ENCODE measurements around the gene RAD54L.
"Not testable (repeated sequence)": the region's sequence is repeated elsewhere in the genome, so short reads cannot be mapped to it uniquely, and the experiment has no call there.

The RAD54L gene

DNA sequence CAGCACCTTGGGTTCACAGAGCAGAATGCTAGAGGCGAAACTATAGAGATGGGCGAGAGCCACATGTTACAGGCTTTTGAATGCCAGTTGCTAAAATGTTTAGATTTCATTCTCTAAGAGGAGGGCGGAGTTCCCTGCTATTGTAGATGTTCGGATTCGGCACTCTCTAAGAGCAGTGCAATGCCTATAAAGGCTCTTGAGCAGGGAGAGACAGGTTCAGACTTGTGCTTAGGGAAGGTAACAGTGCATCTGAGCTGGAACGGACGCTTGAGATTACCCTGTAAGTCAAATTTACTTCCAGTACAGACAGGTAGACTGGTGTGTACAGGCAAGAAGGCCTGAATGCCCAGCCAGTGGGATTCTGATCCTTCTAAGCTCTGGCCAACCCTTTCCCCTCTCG lies 29.1 kb upstream of the RAD54L start:
- ChIA-PET POLR2A (no interaction called here), CTCF (interaction anchor here (0.6 kb wide), 1 partner anchor 173 kb away, joined by 3 read pairs; no protein-coding TSS in a partner anchor)
- no peak for DNase-seq (ENCODE audit: low read depth, low spot score)
- no peak for TF ChIP-seq CTCF (IDR thresholded peaks at IDR 0.05; ENCODE audit: insufficient read depth, low read length, missing control alignments)
- no peak overlapping the region for H3K4me3 ChIP-seq (ENCODE audit: low read depth, low read length)

GRCh38 chr1:46219551-46220520 lies 27.7 kb upstream of the RAD54L start:
- no peak overlapping the region for H3K4me3 ChIP-seq (ENCODE audit: low read depth, low read length)
- ChIA-PET CTCF (interaction anchor here (0.7 to 6.2 kb wide), 7 partner anchors 8 to 38 kb away, joined by 3 to 72 read pairs (median 4); no protein-coding TSS in a partner anchor), POLR2A (interaction anchor here (0.6 kb wide), 1 partner anchor 14 kb away, joined by 3 read pairs; no protein-coding TSS in a partner anchor)
- TF ChIP-seq CTCF (IDR thresholded peaks at IDR 0.05; ENCODE audit: insufficient read depth, low read length, missing control alignments) = no peak
- no peak for DNase-seq (ENCODE audit: low read depth, low spot score)

DNA sequence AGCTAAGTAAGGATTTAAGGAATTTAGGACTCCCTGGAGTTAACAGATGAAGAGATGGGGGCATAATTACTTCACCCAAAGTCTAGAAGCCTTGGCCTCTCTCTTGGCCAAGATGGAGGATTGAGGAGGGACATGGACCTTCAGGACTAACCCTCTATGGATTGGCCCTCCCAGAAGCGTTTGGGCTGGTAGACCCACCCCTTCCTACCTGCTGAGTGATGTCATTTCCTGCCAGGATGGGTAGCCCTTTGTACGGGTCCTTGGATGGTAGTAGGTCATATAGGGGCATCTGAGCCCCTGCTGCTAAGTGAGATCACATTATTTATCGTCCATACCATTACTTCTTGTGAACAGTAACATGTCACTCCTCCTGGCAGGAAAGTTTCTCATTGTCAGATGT lies 26.8 kb upstream of the RAD54L start:
- ChIA-PET POLR2A (no interaction called here), CTCF (interaction anchor here (0.9 to 7.4 kb wide), 8 partner anchors 9 to 182 kb away, joined by 3 to 218 read pairs (median 32); partner anchors contain the start of genes LURAP1, POMGNT1 and RAD54L)
- no peak for TF ChIP-seq CTCF (IDR thresholded peaks at IDR 0.05; ENCODE audit: insufficient read depth, low read length, missing control alignments)
- DNase-seq (ENCODE audit: low read depth, low spot score) = no peak
- no peak overlapping the region for H3K4me3 ChIP-seq (ENCODE audit: low read depth, low read length)

GRCh38 chr1:46221749-46222148 lies 25.8 kb upstream of the RAD54L start:
- H3K4me3 ChIP-seq (ENCODE audit: low read depth, low read length) = no peak overlapping the region
- ChIA-PET POLR2A (no interaction called here), CTCF (interaction anchor here (0.9 to 7.4 kb wide), 6 partner anchors 10 to 183 kb away, joined by 3 to 218 read pairs (median 86); partner anchors contain the start of genes LURAP1, POMGNT1 and RAD54L)
- no peak for DNase-seq (ENCODE audit: low read depth, low spot score)
- TF ChIP-seq CTCF (IDR thresholded peaks at IDR 0.05; ENCODE audit: insufficient read depth, low read length, missing control alignments) = no peak

DNA sequence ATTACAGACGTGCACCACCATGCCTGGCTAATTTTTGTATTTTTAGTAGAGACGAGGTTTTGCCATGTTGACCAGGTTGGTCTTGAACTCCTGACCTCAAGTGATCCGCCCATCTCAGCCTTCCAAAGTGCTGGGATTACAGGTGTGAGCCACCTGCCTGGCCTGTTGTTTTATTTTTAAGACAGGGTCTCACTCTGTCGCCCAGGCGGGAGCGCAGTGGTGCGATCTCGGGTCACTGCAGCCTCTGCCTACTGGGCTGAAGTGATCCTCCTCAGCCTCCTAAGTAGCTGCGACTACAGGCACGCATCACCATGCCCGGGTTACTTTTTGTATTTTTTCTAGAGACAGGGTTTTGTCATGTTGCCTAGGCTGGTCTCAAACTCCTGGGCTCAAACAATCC lies 24.5 kb upstream of the RAD54L start:
- DNase-seq (ENCODE audit: low read depth, low spot score); H3K4me3 ChIP-seq (ENCODE audit: low read depth, low read length): not testable (repeated sequence)
- ChIA-PET POLR2A (interaction anchor here (1.2 to 1.5 kb wide), 2 partner anchors 91 to 187 kb away, joined by 3 read pairs; partner anchors contain the start of gene PIK3R3), CTCF (interaction anchor here (0.6 to 7.4 kb wide), 32 partner anchors 10 to 654 kb away, joined by 3 to 218 read pairs (median 5); partner anchors contain the start of genes LURAP1, NSUN4, PIK3R3 and POMGNT1)

DNA sequence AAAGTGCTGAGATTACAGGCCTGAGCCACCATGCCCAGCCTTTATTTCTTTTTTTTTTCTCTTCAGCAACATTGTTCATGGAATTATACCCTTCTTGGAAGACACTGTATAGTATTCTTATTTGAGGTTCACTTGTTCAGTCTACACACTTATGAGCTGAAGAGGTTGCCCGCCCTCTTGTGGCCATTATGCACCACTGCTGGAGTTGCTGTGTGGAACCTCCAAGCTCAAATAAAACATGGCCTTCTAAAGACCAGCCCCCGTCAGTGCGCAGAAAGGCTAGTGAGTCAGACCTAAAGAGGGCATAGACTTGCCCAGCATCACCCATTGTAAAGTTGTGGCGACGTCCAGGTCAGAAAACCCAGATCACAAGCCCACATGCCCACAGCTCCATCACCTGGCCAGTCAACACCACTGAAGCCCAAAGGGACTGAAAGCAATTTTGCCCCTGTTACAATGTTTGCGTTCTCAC lies 24.1 kb upstream of the RAD54L start:
- ChIA-PET POLR2A (interaction anchor here (1.2 to 1.5 kb wide), 2 partner anchors 91 to 187 kb away, joined by 3 read pairs; partner anchors contain the start of gene PIK3R3), CTCF (interaction anchor here (0.6 to 7.4 kb wide), 42 partner anchors 10 to 655 kb away, joined by 3 to 218 read pairs (median 4); partner anchors contain the start of genes LURAP1, NSUN4, PIK3R3 and POMGNT1)
- peak; percentile 87 for TF ChIP-seq CTCF (IDR thresholded peaks at IDR 0.05; ENCODE audit: insufficient read depth, low read length, missing control alignments)
- H3K4me3 ChIP-seq (ENCODE audit: low read depth, low read length) = no peak overlapping the region
- peak; percentile 69 for DNase-seq (ENCODE audit: low read depth, low spot score)

Data from AG04449 (cell line).